Activated T-cell treated with anti-CD3 and anti-CD28 coated beads for 1 hour (primary cell): ENCODE measurements around the gene ATP2B3.

ENCODE experiments used
- DNase-seq: peaks from one replicate; pipeline ENCODE4 v3.0.0-alpha.2; 2020; ENCODE audit warnings: low read depth

The ATP2B3 gene

GRCh38 chrX:153517423-153517822 is at the start of gene ATP2B3:
TSS of gene ATP2B3 (plus strand) at chrX:153517642. CDS start at chrX:153536248, 18,606 bp downstream.
- DNase-seq, result no peak

- no peak for DNase-seq
These were observed 49.3 kb upstream of the ATP2B3 start for GRCh38 chrX:153468008-153468580.

- DNase-seq, result no peak
These were observed 47.5 kb upstream of the ATP2B3 start for GRCh38 chrX:153469811-153470410.

- DNase-seq, result peak; percentile 85
These were observed 46.8 kb upstream of the ATP2B3 start, which contains the start of gene HAUS7 for GRCh38 chrX:153470411-153471363. TSS of gene HAUS7 (minus strand) at chrX:153470576. CDS start at chrX:153470557, 19 bp downstream.

GRCh38 chrX:153471663-153472280 is 45.7 kb upstream of the ATP2B3 start:
- DNase-seq, result no peak

GRCh38 chrX:153473126-153473525 is 44.3 kb upstream of the ATP2B3 start:
- DNase-seq, result no peak

GRCh38 chrX:153474266-153474665 is 43.2 kb upstream of the ATP2B3 start:
- DNase-seq, result no peak

GRCh38 chrX:153474718-153475117 is 42.7 kb upstream of the ATP2B3 start:
- DNase-seq, result peak; percentile 35

- no peak for DNase-seq
These were observed 42.2 kb upstream of the ATP2B3 start for GRCh38 chrX:153475271-153475670.

GRCh38 chrX:153475751-153476281 is 41.6 kb upstream of the ATP2B3 start:
- DNase-seq, result no peak

- DNase-seq, result no peak
These were observed 40.6 kb upstream of the ATP2B3 start for GRCh38 chrX:153476666-153477363.

GRCh38 chrX:153477364-153477857 is 40.0 kb upstream of the ATP2B3 start:
- no peak for DNase-seq

- DNase-seq, result no peak
These were observed 39.5 kb upstream of the ATP2B3 start for GRCh38 chrX:153477901-153478300.

GRCh38 chrX:153478746-153479145 is 38.7 kb upstream of the ATP2B3 start:
- no peak for DNase-seq

- no peak for DNase-seq
These were observed 36.4 kb upstream of the ATP2B3 start for GRCh38 chrX:153481043-153481442.

- DNase-seq, result no peak
These were observed 34.9 kb upstream of the ATP2B3 start for GRCh38 chrX:153482376-153483015.

GRCh38 chrX:153485396-153486080 is 31.9 kb upstream of the ATP2B3 start:
- DNase-seq, result no peak

- DNase-seq, result no peak
These were observed 31.3 kb upstream of the ATP2B3 start for GRCh38 chrX:153486171-153486570.

- no peak for DNase-seq
These were observed 29.8 kb upstream of the ATP2B3 start for GRCh38 chrX:153487590-153488071.
